Left ventricle myocardium inferior (tissue), 1 donor: Measurements from ENCODE around the gene RASAL2. TPM values are rescaled to one million over a fixed set of nuclear protein-coding genes. Genes with fewer than 3 reads are reported as not detected.
"Not testable (repeated sequence)": the region's sequence is repeated elsewhere in the genome, so short reads cannot be mapped to it uniquely, and the experiment has no call there.

ENCODE experiments used
- DNase-seq: peaks from one replicate; pipeline ENCODE4 v3.0.0-alpha.2; 2020
- H3K27ac ChIP-seq: fragments of 200-600 bp; replicated peaks from 2 replicates; pipeline ENCODE4 v1.8.0; 2021
- H3K27me3 ChIP-seq: fragments of 200-600 bp; 2 replicates; pipeline ENCODE4 v1.8.0; 2021; ENCODE audit warnings: low read depth
- H3K36me3 ChIP-seq: fragments of 200-600 bp; 2 replicates; pipeline ENCODE4 v1.8.0; 2021
- H3K4me1 ChIP-seq: fragments of 200-600 bp; 2 replicates; pipeline ENCODE4 v1.8.0; 2021
- H3K4me3 ChIP-seq: fragments of 200-600 bp; 2 replicates; pipeline ENCODE4 v1.8.0; 2021; ENCODE audit warnings: mild to moderate bottlenecking, moderate library complexity
- H3K9me3 ChIP-seq: fragments of 200-600 bp; replicated peaks from 2 replicates; pipeline ENCODE4 v1.8.0; 2021
- intact Hi-C: fragments of 100-400 bp; cut with micrococcal nuclease; formaldehyde crosslinking; loops from one replicate; pipeline ENCODE4 v1.11.0; 2022
- total RNA-seq: library from RNA; stranded (reverse); fragmentation: NEBNext Ultra II Directional; extraction: Animal tissue kit (Norgen Biotek cat#: 25700); gene quantifications from one replicate; pipeline ENCODE4 v1.2.1, GENCODE V29; 2021
- TF ChIP-seq, protein P1 (sequence below): fragments of 200-600 bp; IDR thresholded peaks from 2 replicates; pipeline ENCODE4 v1.8.0; 2021; ENCODE audit warnings: antibody characterized with exemption, mild to moderate bottlenecking, borderline replicate concordance
- donor health status: DM: no; HTN: yes; CAD: no; lungs with severe emphysema.

RASAL2 gene
- total RNA-seq, 1 donor from 2014 or later, result 28.3 TPM

DNA sequence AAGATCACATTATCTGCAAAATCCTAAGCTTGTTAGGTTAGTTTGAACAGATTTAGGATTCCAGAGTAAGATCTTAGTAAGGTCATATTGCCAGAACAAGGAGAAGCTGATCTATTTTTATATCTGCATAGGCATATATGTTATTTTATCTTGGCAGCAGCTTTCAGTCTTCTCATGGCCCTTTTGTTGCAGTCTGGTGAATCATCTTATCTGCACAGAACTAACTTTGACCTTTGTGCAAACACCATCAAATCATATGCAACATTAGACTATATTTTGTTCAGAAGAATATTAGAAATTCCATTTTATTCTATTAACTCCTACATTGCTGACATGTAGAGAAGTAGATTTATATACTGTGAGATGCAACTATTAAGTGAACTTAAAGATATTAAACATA lies 295.5 kb downstream of the RASAL2 start:
- intact Hi-C loops, result no loop called here
- H3K36me3 ChIP-seq, result peaks cover 10% of the 10 kb centered on the region
- DNase-seq, result no peak
- no peaks in the 10 kb centered on the region for H3K27me3 ChIP-seq
- H3K9me3 ChIP-seq, result no peaks in the 10 kb centered on the region
- H3K27ac ChIP-seq, result no peak overlapping the region
- H3K4me3 ChIP-seq, result no peak overlapping the region
- TF ChIP-seq, protein P1, sequence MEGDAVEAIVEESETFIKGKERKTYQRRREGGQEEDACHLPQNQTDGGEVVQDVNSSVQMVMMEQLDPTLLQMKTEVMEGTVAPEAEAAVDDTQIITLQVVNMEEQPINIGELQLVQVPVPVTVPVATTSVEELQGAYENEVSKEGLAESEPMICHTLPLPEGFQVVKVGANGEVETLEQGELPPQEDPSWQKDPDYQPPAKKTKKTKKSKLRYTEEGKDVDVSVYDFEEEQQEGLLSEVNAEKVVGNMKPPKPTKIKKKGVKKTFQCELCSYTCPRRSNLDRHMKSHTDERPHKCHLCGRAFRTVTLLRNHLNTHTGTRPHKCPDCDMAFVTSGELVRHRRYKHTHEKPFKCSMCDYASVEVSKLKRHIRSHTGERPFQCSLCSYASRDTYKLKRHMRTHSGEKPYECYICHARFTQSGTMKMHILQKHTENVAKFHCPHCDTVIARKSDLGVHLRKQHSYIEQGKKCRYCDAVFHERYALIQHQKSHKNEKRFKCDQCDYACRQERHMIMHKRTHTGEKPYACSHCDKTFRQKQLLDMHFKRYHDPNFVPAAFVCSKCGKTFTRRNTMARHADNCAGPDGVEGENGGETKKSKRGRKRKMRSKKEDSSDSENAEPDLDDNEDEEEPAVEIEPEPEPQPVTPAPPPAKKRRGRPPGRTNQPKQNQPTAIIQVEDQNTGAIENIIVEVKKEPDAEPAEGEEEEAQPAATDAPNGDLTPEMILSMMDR, result no peak
- peaks cover 35% of the 10 kb centered on the region for H3K4me1 ChIP-seq

DNA sequence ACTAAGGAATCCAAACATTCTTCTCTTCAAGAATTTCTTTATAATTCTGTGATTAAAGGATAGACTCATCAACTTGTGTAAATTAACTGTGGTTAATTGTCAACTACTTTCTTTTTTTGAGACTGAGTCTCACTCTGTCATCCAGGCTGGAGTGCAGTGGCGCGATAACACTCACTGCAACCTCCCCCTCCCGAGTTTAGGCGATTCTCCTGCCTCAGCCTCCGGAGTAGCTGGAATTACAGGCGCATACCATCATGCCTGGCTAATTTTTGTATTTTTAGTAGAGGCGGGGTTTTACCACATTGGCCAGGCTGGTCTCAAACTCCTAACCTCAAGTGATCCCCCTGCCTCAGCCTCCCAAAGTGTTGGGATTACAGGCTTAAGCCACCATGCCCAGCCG lies 296.4 kb downstream of the RASAL2 start:
- Histone ChIP-seq H3K4me1 (peaks cover 36% of the 10 kb centered on the region), H3K36me3 (peaks cover 10% of the 10 kb centered on the region)
- intact Hi-C loops, H3K27me3 ChIP-seq, H3K4me3 ChIP-seq, H3K27ac ChIP-seq, DNase-seq, H3K9me3 ChIP-seq: not testable (repeated sequence)

DNA sequence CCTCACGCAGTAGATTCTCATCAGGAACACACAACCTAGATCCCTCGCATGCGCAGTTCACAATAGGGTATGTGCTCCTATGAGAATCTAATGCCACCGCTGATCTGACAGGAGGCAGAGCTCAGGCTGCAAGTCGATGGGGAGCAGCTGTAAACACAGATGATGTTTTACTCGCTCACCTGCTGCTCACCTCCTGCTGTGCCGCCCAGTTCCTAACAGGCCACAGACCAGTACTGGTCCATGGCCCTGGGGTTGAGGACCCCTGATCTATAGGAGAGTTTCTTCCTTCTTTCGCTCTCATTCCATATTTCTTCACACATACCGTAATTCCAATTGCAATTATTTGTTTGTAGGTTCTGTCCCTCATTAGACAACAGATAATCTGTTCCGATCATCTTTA lies 299.5 kb downstream of the RASAL2 start:
- intact Hi-C loops, result no loop called here
- H3K27ac ChIP-seq, result no peak overlapping the region
- H3K4me1 ChIP-seq, result peaks cover 24% of the 10 kb centered on the region
- no peaks in the 10 kb centered on the region for H3K27me3 ChIP-seq
- peaks cover 10% of the 10 kb centered on the region for H3K36me3 ChIP-seq
- DNase-seq, result no peak
- no peak overlapping the region for H3K4me3 ChIP-seq
- TF ChIP-seq, protein P1, result no peak
- H3K9me3 ChIP-seq, result no peaks in the 10 kb centered on the region

DNA sequence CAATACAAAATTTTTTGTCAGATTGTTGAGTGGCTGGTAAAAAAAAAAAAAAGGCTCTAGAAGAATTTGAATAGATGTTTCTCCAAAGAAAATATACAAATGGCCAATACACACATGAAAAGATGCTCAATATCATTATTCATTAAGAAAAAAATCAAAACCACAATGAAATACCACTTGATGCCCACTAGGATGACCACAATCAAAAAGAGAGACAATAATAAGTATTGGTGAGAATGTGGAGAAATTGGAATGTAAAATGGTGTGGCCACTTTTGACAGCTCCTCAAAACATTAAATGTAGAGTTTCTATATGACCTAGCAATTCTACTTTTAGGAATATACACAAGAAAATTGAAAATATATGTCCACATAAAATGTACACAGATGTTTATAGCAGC lies 302.9 kb downstream of the RASAL2 start:
- H3K4me1 ChIP-seq, result peaks cover 24% of the 10 kb centered on the region
- no peaks in the 10 kb centered on the region for H3K27me3 ChIP-seq
- no peak overlapping the region for H3K4me3 ChIP-seq
- no peaks in the 10 kb centered on the region for H3K36me3 ChIP-seq
- no peak for DNase-seq
- no peak overlapping the region for H3K27ac ChIP-seq
- TF ChIP-seq, protein P1, result no peak
- intact Hi-C loops, result no loop called here
- H3K9me3 ChIP-seq, result no peaks in the 10 kb centered on the region

DNA sequence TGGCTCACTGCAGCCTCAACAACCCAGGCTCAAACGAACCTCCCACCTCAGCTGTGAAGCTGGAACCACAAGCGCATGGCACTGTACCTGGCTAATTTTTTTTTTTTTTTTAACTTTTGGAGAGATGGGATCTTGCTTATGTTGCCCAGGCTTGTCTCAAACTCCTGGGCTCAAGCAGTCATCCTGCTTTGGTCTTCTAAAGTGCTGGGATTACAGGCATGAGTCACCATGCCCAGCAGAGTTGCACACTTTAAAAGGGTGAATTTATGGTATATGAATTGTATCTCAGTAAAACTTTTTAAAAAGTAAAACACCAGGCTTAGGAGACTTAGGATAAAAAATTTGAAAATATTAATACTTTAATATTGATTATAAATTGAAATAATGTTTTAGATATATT lies 303.8 kb downstream of the RASAL2 start:
- H3K4me3 ChIP-seq, result no peak overlapping the region
- peaks cover 24% of the 10 kb centered on the region for H3K4me1 ChIP-seq
- H3K27me3 ChIP-seq, result no peaks in the 10 kb centered on the region
- H3K36me3 ChIP-seq, result no peaks in the 10 kb centered on the region
- DNase-seq, result no peak
- TF ChIP-seq, protein P1, result no peak
- no peak overlapping the region for H3K27ac ChIP-seq
- H3K9me3 ChIP-seq, result no peaks in the 10 kb centered on the region
- intact Hi-C loops, result no loop called here

DNA sequence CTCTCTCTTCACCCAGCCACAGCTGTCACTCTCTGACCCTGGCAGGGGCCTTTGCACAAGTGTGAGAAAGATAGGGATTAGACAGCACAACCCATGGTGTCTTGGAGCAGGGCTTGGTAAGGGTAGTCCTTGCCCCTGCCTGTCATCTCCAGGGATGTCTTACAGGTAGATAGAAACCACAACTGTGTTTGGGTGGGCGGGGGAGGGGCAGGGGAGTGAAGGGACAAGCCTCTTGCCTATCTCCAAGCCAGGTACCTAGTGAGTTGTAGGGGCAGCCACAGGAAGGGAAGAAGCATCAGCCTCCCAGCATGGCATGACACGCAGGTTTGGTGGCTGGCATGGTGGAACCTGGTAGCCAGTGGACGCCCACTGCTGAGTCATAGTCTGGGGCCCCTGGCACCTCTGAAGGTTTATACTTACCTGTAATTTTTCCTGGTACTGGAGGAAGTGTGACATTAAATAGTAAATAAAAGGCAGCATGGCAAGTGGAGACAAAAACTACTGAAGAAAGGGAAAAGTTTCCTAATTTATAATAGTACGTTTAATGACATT lies 305.3 kb downstream of the RASAL2 start:
- no peak overlapping the region for H3K27ac ChIP-seq
- DNase-seq, result no peak
- H3K36me3 ChIP-seq, result peaks cover 2% of the 10 kb centered on the region
- H3K9me3 ChIP-seq, result no peaks in the 10 kb centered on the region
- no peaks in the 10 kb centered on the region for H3K27me3 ChIP-seq
- TF ChIP-seq, protein P1, result no peak
- H3K4me1 ChIP-seq, result peaks cover 19% of the 10 kb centered on the region
- intact Hi-C loops, result no loop called here
- H3K4me3 ChIP-seq, result no peak overlapping the region
